ENCODE results near the gene PDZD2.

Gene PDZD2

GRCh38 chr5:31861601-31862000 is 222.7 kb downstream of the PDZD2 start:
- CTCF ChIA-PET: interaction anchor here (1.1 kb wide), 1 partner anchor 37 kb away, joined by 3 read pairs; no protein-coding TSS in a partner anchor
- no CpG with 5 or more reads among the region's 3 CpGs for WGBS (ENCODE audit: insufficient coverage)
- H3K4me3 ChIP-seq (ENCODE audit: control insufficient read depth in 1 of 7, extremely low read depth in 1 of 7, insufficient read depth in 4 of 7, low read depth in 2 of 7, low read length in 6 of 7): no peak overlapping the region
- H3K27me3 ChIP-seq (replicated peaks in 2 of 5; ENCODE audit: control insufficient read depth in 4 of 5, insufficient read depth in 5 of 5, low read length in 4 of 5): peaks cover 0 to 1% (median 0%) of the 10 kb centered on the region in 5 experiments
- DNase-seq: no peak
- POLR2A ChIA-PET: interaction anchor here (0.6 kb wide), 1 partner anchor 54 kb away, joined by 3 read pairs; no protein-coding TSS in a partner anchor
- H3K27ac ChIP-seq (ENCODE audit: insufficient read depth in 1 of 2, low read depth in 1 of 2, low read length in 2 of 2, poor library complexity in 1 of 2, severe bottlenecking in 2 of 2): no peak overlapping the region
- peaks cover 0 to 15% (median 7%) of the 10 kb centered on the region in 5 experiments for H3K9me3 ChIP-seq (ENCODE audit: control extremely low read depth in 1 of 5, control insufficient read depth in 4 of 5, insufficient read depth in 2 of 5, low read depth in 1 of 5, low read length in 4 of 5)
- H3K4me1 ChIP-seq (ENCODE audit: control extremely low read depth in 1 of 4, control insufficient read depth in 4 of 4, insufficient read depth in 4 of 4, low read length in 3 of 4): peaks cover 5 to 35% (median 16%) of the 10 kb centered on the region in 4 experiments
- peaks cover 0 to 15% (median 0%) of the 10 kb centered on the region in 4 experiments for H3K36me3 ChIP-seq (ENCODE audit: control insufficient read depth in 4 of 4, insufficient read depth in 4 of 4, low read length in 3 of 4)

GRCh38 chr5:31863991-31864411 is 225.1 kb downstream of the PDZD2 start:
- peaks cover 0 to 12% (median 3%) of the 10 kb centered on the region in 5 experiments for H3K9me3 ChIP-seq (ENCODE audit: control extremely low read depth in 1 of 5, control insufficient read depth in 4 of 5, insufficient read depth in 2 of 5, low read depth in 1 of 5, low read length in 4 of 5)
- WGBS (ENCODE audit: insufficient coverage): 0% methylated on average over 4 of the region's 4 CpGs
- peaks cover 9 to 45% (median 23%) of the 10 kb centered on the region in 4 experiments for H3K4me1 ChIP-seq (ENCODE audit: control extremely low read depth in 1 of 4, control insufficient read depth in 4 of 4, insufficient read depth in 4 of 4, low read length in 3 of 4)
- peak; percentile 31 to 85 (median 67) for DNase-seq
- H3K27ac ChIP-seq (ENCODE audit: insufficient read depth in 1 of 2, low read depth in 1 of 2, low read length in 2 of 2, poor library complexity in 1 of 2, severe bottlenecking in 2 of 2): no peak overlapping the region
- ChIA-PET POLR2A (no interaction called here), CTCF (interaction anchor here (1.6 kb wide), 1 partner anchor 11 kb away, joined by 5 read pairs; no protein-coding TSS in a partner anchor)
- H3K4me3 ChIP-seq (ENCODE audit: control insufficient read depth in 1 of 7, extremely low read depth in 1 of 7, insufficient read depth in 4 of 7, low read depth in 2 of 7, low read length in 6 of 7): peak overlapping the region in 4 of 7 experiments; percentile 33 to 55 (median 40)
- H3K27me3 ChIP-seq (replicated peaks in 2 of 5; ENCODE audit: control insufficient read depth in 4 of 5, insufficient read depth in 5 of 5, low read length in 4 of 5): no peaks in the 10 kb centered on the region
- H3K36me3 ChIP-seq (ENCODE audit: control insufficient read depth in 4 of 4, insufficient read depth in 4 of 4, low read length in 3 of 4): peaks cover 0 to 14% (median 0%) of the 10 kb centered on the region in 4 experiments

- Histone ChIP-seq H3K4me3 (ENCODE audit: control insufficient read depth in 1 of 7, extremely low read depth in 1 of 7, insufficient read depth in 4 of 7, low read depth in 2 of 7, low read length in 6 of 7) (peak overlapping the region in 2 of 7 experiments; percentile 4 to 38), H3K27ac (ENCODE audit: insufficient read depth in 1 of 2, low read depth in 1 of 2, low read length in 2 of 2, poor library complexity in 1 of 2, severe bottlenecking in 2 of 2) (no peak overlapping the region), H3K9me3 (ENCODE audit: control extremely low read depth in 1 of 5, control insufficient read depth in 4 of 5, insufficient read depth in 2 of 5, low read depth in 1 of 5, low read length in 4 of 5) (no peaks in the 10 kb centered on the region), H3K36me3 (ENCODE audit: control insufficient read depth in 4 of 4, insufficient read depth in 4 of 4, low read length in 3 of 4) (peaks cover 0 to 3% (median under 1%) of the 10 kb centered on the region in 4 experiments), H3K27me3 (replicated peaks in 2 of 5; ENCODE audit: control insufficient read depth in 4 of 5, insufficient read depth in 5 of 5, low read length in 4 of 5) (no peaks in the 10 kb centered on the region), H3K4me1 (ENCODE audit: control extremely low read depth in 1 of 4, control insufficient read depth in 4 of 4, insufficient read depth in 4 of 4, low read length in 3 of 4) (peaks cover 9 to 38% (median 21%) of the 10 kb centered on the region in 4 experiments)
- peak in 1 of 3 donors; percentile 23 for DNase-seq
- ChIA-PET POLR2A (no interaction called here), CTCF (interaction anchor here (0.8 to 1.0 kb wide), 2 partner anchors 11 to 13 kb away, joined by 3 to 4 read pairs; no protein-coding TSS in a partner anchor)
- no CpG with 5 or more reads among the region's 10 CpGs for WGBS (ENCODE audit: insufficient coverage)
Measured at GRCh38 chr5:31866166-31866565, 227.2 kb downstream of the PDZD2 start.

- no peaks in the 10 kb centered on the region for H3K27me3 ChIP-seq (replicated peaks in 2 of 5; ENCODE audit: control insufficient read depth in 4 of 5, insufficient read depth in 5 of 5, low read length in 4 of 5)
- DNase-seq: peak in 1 of 3 donors; percentile 39
- no peak overlapping the region for H3K27ac ChIP-seq (ENCODE audit: insufficient read depth in 1 of 2, low read depth in 1 of 2, low read length in 2 of 2, poor library complexity in 1 of 2, severe bottlenecking in 2 of 2)
- peaks cover 9 to 32% (median 18%) of the 10 kb centered on the region in 4 experiments for H3K4me1 ChIP-seq (ENCODE audit: control extremely low read depth in 1 of 4, control insufficient read depth in 4 of 4, insufficient read depth in 4 of 4, low read length in 3 of 4)
- no peak overlapping the region for H3K4me3 ChIP-seq (ENCODE audit: control insufficient read depth in 1 of 7, extremely low read depth in 1 of 7, insufficient read depth in 4 of 7, low read depth in 2 of 7, low read length in 6 of 7)
- POLR2A ChIA-PET: no interaction called here
- CTCF ChIA-PET: interaction anchor here (0.9 to 1.9 kb wide), 5 partner anchors 12 to 54 kb away, joined by 3 to 9 read pairs (median 3); no protein-coding TSS in a partner anchor
- no peaks in the 10 kb centered on the region for H3K9me3 ChIP-seq (ENCODE audit: control extremely low read depth in 1 of 5, control insufficient read depth in 4 of 5, insufficient read depth in 2 of 5, low read depth in 1 of 5, low read length in 4 of 5)
- peaks cover 0 to 3% (median under 1%) of the 10 kb centered on the region in 4 experiments for H3K36me3 ChIP-seq (ENCODE audit: control insufficient read depth in 4 of 4, insufficient read depth in 4 of 4, low read length in 3 of 4)
- WGBS (ENCODE audit: insufficient coverage): 40% methylated on average over 4 of the region's 4 CpGs
Measured at GRCh38 chr5:31867219-31867618, 228.3 kb downstream of the PDZD2 start.

- ChIA-PET CTCF (interaction anchor here (1.0 to 1.7 kb wide), 3 partner anchors 13 to 24 kb away, joined by 3 to 6 read pairs (median 3); no protein-coding TSS in a partner anchor), POLR2A (interaction anchor here (0.6 kb wide), 1 partner anchor 153 kb away, joined by 3 read pairs; no protein-coding TSS in a partner anchor)
- no peak for DNase-seq
- no peak overlapping the region for H3K4me3 ChIP-seq (ENCODE audit: control insufficient read depth in 1 of 7, extremely low read depth in 1 of 7, insufficient read depth in 4 of 7, low read depth in 2 of 7, low read length in 6 of 7)
- no peaks in the 10 kb centered on the region for H3K4me1 ChIP-seq (ENCODE audit: control extremely low read depth in 1 of 4, control insufficient read depth in 4 of 4, insufficient read depth in 4 of 4, low read length in 3 of 4)
- peaks cover 0 to 3% (median under 1%) of the 10 kb centered on the region in 4 experiments for H3K36me3 ChIP-seq (ENCODE audit: control insufficient read depth in 4 of 4, insufficient read depth in 4 of 4, low read length in 3 of 4)
- H3K27me3 ChIP-seq (replicated peaks in 2 of 5; ENCODE audit: control insufficient read depth in 4 of 5, insufficient read depth in 5 of 5, low read length in 4 of 5): no peaks in the 10 kb centered on the region
- no peak overlapping the region for H3K27ac ChIP-seq (ENCODE audit: insufficient read depth in 1 of 2, low read depth in 1 of 2, low read length in 2 of 2, poor library complexity in 1 of 2, severe bottlenecking in 2 of 2)
- no peaks in the 10 kb centered on the region for H3K9me3 ChIP-seq (ENCODE audit: control extremely low read depth in 1 of 5, control insufficient read depth in 4 of 5, insufficient read depth in 2 of 5, low read depth in 1 of 5, low read length in 4 of 5)
- 100% methylated on average over 1 of the region's 3 CpGs for WGBS (ENCODE audit: insufficient coverage)
Measured at GRCh38 chr5:31880449-31880848, 241.5 kb downstream of the PDZD2 start.

- DNase-seq: no peak
- no peak overlapping the region for H3K4me3 ChIP-seq (ENCODE audit: control insufficient read depth in 1 of 7, extremely low read depth in 1 of 7, insufficient read depth in 4 of 7, low read depth in 2 of 7, low read length in 6 of 7)
- H3K9me3 ChIP-seq (ENCODE audit: control extremely low read depth in 1 of 5, control insufficient read depth in 4 of 5, insufficient read depth in 2 of 5, low read depth in 1 of 5, low read length in 4 of 5): no peaks in the 10 kb centered on the region
- H3K4me1 ChIP-seq (ENCODE audit: control extremely low read depth in 1 of 4, control insufficient read depth in 4 of 4, insufficient read depth in 4 of 4, low read length in 3 of 4): peaks cover 0 to 10% (median 5%) of the 10 kb centered on the region in 4 experiments
- 100% methylated on average over 4 of the region's 5 CpGs for WGBS (ENCODE audit: insufficient coverage)
- ChIA-PET POLR2A (no interaction called here), CTCF (no interaction called here)
- no peaks in the 10 kb centered on the region for H3K36me3 ChIP-seq (ENCODE audit: control insufficient read depth in 4 of 4, insufficient read depth in 4 of 4, low read length in 3 of 4)
- no peaks in the 10 kb centered on the region for H3K27me3 ChIP-seq (replicated peaks in 2 of 5; ENCODE audit: control insufficient read depth in 4 of 5, insufficient read depth in 5 of 5, low read length in 4 of 5)
- no peak overlapping the region for H3K27ac ChIP-seq (ENCODE audit: insufficient read depth in 1 of 2, low read depth in 1 of 2, low read length in 2 of 2, poor library complexity in 1 of 2, severe bottlenecking in 2 of 2)
Measured at GRCh38 chr5:31884896-31885295, 246.0 kb downstream of the PDZD2 start.

GRCh38 chr5:31886206-31886605 is 247.3 kb downstream of the PDZD2 start:
- no peaks in the 10 kb centered on the region for H3K36me3 ChIP-seq (ENCODE audit: control insufficient read depth in 4 of 4, insufficient read depth in 4 of 4, low read length in 3 of 4)
- ChIA-PET POLR2A (no interaction called here), CTCF (no interaction called here)
- H3K4me3 ChIP-seq (ENCODE audit: control insufficient read depth in 1 of 7, extremely low read depth in 1 of 7, insufficient read depth in 4 of 7, low read depth in 2 of 7, low read length in 6 of 7): peak overlapping the region in 1 of 7 experiments; percentile 34
- H3K27ac ChIP-seq (ENCODE audit: insufficient read depth in 1 of 2, low read depth in 1 of 2, low read length in 2 of 2, poor library complexity in 1 of 2, severe bottlenecking in 2 of 2): no peak overlapping the region
- H3K9me3 ChIP-seq (ENCODE audit: control extremely low read depth in 1 of 5, control insufficient read depth in 4 of 5, insufficient read depth in 2 of 5, low read depth in 1 of 5, low read length in 4 of 5): no peaks in the 10 kb centered on the region
- peaks cover 0 to 10% (median 5%) of the 10 kb centered on the region in 4 experiments for H3K4me1 ChIP-seq (ENCODE audit: control extremely low read depth in 1 of 4, control insufficient read depth in 4 of 4, insufficient read depth in 4 of 4, low read length in 3 of 4)
- H3K27me3 ChIP-seq (replicated peaks in 2 of 5; ENCODE audit: control insufficient read depth in 4 of 5, insufficient read depth in 5 of 5, low read length in 4 of 5): no peaks in the 10 kb centered on the region
- WGBS (ENCODE audit: insufficient coverage): 5% methylated on average over 2 of the region's 4 CpGs
- no peak for DNase-seq
